Measurements from ENCODE around the gene STON1.

STON1 gene

DNA sequence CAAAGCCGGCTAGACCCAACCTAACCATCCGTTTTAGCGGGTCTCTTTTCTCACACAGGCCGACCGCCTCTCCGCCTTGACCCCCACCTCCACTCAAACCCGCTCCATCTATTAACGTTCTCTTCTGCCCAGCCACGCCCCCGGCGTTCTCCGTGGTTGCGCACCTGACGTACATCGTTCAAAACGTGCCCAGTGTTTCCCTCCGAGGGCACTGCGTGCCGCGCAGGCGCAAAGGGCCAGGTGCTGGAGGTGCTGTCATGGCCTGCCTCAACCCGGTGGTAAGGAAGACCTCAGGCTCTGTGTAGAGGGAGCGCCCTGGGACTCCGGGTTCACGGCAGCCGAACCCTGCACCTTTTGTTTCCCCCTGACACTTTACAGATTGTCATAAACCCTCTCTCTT lies 87.7 kb downstream of the STON1 start, which contains the start of gene GTF2A1L:
Gene GTF2A1L (plus strand): TSS at position 239 of the 400 bp plus-strand sequence. CDS start 19 bp downstream, at position 258.
- POLR2A ChIA-PET, result no interaction called here
- no peak within 1 kb of the TSS for H3K4me3 ChIP-seq (ENCODE audit: low read depth, low read length)
- H3K36me3 ChIP-seq (ENCODE audit: control insufficient read depth in 2 of 2, insufficient read depth in 1 of 2, low read length in 2 of 2), result no peaks in the 10 kb centered on the region
- no peak for TF ChIP-seq ZFHX2 (tag by site-specific recombination; conservative IDR thresholded peaks at IDR 0.05)
- no peak for TF ChIP-seq ZEB2 (tag by site-specific recombination; IDR thresholded peaks at IDR 0.05)
- no peak for TF ChIP-seq HOXD13 (CRISPR knock-in tag; IDR thresholded peaks at IDR 0.05; ENCODE audit: borderline replicate concordance)
- TF ChIP-seq ZNF121 (tag by site-specific recombination; IDR thresholded peaks at IDR 0.05), result no peak
- no peak for TF ChIP-seq ZNF473 (tag by site-specific recombination; IDR thresholded peaks at IDR 0.05)
- TF ChIP-seq ZNF639 (tag by site-specific recombination; IDR thresholded peaks at IDR 0.05), result no peak
- no peak for TF ChIP-seq KLF1 (tag by site-specific recombination; IDR thresholded peaks at IDR 0.05)
- no peak for TF ChIP-seq ZNF391 (tag by site-specific recombination; IDR thresholded peaks at IDR 0.05; ENCODE audit: borderline replicate concordance, low read depth)
- H3K4me1 ChIP-seq (ENCODE audit: control insufficient read depth, insufficient read depth, low read length), result no peaks in the 10 kb centered on the region
- no peaks in the 10 kb centered on the region for H3K9me3 ChIP-seq (ENCODE audit: control insufficient read depth, insufficient read depth, low read depth, low read length)
- CTCF ChIA-PET, result no interaction called here
- H3K27ac ChIP-seq (ENCODE audit: extremely low read depth, low read depth, low read length), result no peak within 1 kb of the TSS

DNA sequence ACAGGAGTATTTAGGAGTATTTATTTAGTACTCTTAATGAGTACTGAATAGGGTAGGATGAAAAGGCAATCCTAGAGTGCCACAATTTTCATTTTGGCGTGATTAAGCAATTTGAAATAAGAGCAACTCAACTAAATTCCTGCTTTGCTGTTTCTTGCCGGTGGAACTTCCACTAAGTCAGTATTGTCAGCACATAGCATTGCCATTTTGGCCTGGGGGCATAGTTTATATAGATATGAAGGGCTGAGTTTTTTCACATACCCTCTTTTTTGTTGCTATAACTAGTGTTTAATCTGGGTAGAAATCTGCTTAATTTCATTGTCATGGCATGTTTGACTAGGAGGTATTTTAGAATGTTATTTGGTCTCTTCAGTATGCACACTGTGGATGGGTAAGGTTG lies 89.6 kb downstream of the STON1 start:
- H3K27ac ChIP-seq (ENCODE audit: extremely low read depth, low read depth, low read length), result no peak overlapping the region
- POLR2A ChIA-PET, result no interaction called here
- no peaks in the 10 kb centered on the region for H3K36me3 ChIP-seq (ENCODE audit: control insufficient read depth in 2 of 2, insufficient read depth in 1 of 2, low read length in 2 of 2)
- H3K4me1 ChIP-seq (ENCODE audit: control insufficient read depth, insufficient read depth, low read length), result no peaks in the 10 kb centered on the region
- no peak overlapping the region for H3K4me3 ChIP-seq (ENCODE audit: low read depth, low read length)
- CTCF ChIA-PET, result interaction anchor here (0.6 to 0.8 kb wide), 2 partner anchors 97 to 427 kb away, joined by 3 to 4 read pairs; no protein-coding TSS in a partner anchor
- no peak for TF ChIP-seq REST (tag by site-specific recombination; IDR thresholded peaks at IDR 0.05)
- TF ChIP-seq ZNF146 (tag by site-specific recombination; IDR thresholded peaks at IDR 0.05), result no peak
- no peak for TF ChIP-seq SP7 (tag by site-specific recombination; IDR thresholded peaks at IDR 0.05)
- no peak for TF ChIP-seq ZNF785 (tag by site-specific recombination; IDR thresholded peaks at IDR 0.05)
- TF ChIP-seq, protein P1, sequence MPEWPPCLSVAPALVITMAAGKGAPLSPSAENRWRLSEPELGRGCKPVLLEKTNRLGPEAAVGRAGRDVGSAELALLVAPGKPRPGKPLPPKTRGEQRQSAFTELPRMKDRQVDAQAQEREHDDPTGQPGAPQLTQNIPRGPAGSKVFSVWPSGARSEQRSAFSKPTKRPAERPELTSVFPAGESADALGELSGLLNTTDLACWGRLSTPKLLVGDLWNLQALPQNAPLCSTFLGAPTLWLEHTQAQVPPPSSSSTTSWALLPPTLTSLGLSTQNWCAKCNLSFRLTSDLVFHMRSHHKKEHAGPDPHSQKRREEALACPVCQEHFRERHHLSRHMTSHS (tag by site-specific recombination; IDR thresholded peaks at IDR 0.05), result no peak
- TF ChIP-seq ZNF521 (tag by site-specific recombination; IDR thresholded peaks at IDR 0.05), result no peak
- no peak for TF ChIP-seq ZBTB8A (tag by site-specific recombination; IDR thresholded peaks at IDR 0.05)
- no peak for TF ChIP-seq ZBTB48 (tag by site-specific recombination; IDR thresholded peaks at IDR 0.05)
- TF ChIP-seq ZBTB1 (tag by site-specific recombination; IDR thresholded peaks at IDR 0.05), result no peak
- no peak for TF ChIP-seq ZNF791 (tag by site-specific recombination; IDR thresholded peaks at IDR 0.05)
- TF ChIP-seq ZBTB17 (tag by site-specific recombination; IDR thresholded peaks at IDR 0.05), result no peak
- TF ChIP-seq MEIS1 (CRISPR knock-in tag; IDR thresholded peaks at IDR 0.05; ENCODE audit: borderline replicate concordance), result no peak
- TF ChIP-seq ZNF324 (tag by site-specific recombination; IDR thresholded peaks at IDR 0.05), result no peak
- TF ChIP-seq, protein P2, sequence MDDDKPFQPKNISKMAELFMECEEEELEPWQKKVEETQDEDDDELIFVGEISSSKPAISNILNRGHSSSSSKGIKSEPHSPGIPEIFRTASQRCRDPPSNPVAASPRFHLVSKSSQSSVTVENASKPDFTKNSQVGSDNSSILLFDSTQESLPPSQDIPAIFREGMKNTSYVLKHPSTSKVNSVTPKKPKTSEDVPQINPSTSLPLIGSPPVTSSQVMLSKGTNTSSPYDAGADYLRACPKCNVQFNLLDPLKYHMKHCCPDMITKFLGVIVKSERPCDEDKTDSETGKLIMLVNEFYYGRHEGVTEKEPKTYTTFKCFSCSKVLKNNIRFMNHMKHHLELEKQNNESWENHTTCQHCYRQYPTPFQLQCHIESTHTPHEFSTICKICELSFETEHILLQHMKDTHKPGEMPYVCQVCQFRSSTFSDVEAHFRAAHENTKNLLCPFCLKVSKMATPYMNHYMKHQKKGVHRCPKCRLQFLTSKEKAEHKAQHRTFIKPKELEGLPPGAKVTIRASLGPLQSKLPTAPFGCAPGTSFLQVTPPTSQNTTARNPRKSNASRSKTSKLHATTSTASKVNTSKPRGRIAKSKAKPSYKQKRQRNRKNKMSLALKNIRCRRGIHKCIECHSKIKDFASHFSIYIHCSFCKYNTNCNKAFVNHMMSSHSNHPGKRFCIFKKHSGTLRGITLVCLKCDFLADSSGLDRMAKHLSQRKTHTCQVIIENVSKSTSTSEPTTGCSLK (tag by site-specific recombination; IDR thresholded peaks at IDR 0.05), result no peak
- no peaks in the 10 kb centered on the region for H3K9me3 ChIP-seq (ENCODE audit: control insufficient read depth, insufficient read depth, low read depth, low read length)

All from HEK293 (cell line).